HG03097 (cell line): ENCODE results near the gene RGS6.

Experiments
- ATAC-seq: cut with Tn5 transposase; IDR thresholded peaks from one replicate; pipeline ENCODE4 v1.9.1; 2021; ENCODE audit not compliant: unreplicated experiment, low FRiP score

The RGS6 gene

DNA sequence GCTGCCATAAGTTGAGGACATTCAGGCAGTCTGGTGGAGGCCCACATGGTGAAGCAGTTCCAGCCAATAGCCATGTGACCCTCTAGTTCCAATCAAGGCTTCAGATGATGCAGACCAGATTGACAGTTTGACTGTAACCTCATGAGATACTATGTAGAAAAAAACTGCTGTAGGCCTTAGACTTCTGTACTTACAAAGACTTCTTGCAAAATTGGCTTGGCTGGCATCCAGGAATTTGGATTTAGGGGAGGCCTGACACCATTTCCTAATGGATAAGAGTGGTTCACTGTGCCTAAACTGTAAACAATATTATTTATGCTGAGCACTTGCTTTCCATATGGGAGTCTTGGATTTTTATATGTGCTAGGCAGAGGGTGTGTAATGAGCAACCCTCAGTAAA is 76.4 kb downstream of the RGS6 start:
- ATAC-seq = no peak

DNA sequence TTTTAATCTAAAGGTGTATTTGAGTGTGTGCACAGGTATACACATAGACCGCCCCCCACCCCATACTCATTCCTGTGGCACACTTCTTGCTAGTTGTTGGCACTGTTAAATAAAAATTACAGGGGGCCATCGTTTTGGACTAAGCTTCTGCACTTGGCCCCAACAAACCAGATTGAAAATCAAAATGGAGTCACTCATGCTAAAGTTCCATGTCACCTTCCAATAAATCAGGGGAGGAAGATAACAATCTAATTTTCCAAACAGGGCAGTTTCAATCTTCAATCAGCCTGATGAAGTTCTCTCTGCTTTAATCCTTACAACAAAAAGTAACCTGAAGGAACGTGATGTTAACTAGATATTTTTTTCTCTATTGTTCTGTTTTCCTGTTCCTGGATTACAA is 78.2 kb downstream of the RGS6 start:
- ATAC-seq = no peak

- no peak for ATAC-seq
Observed at GRCh38 chr14:72013721-72014345, 81.6 kb downstream of the RGS6 start.

DNA sequence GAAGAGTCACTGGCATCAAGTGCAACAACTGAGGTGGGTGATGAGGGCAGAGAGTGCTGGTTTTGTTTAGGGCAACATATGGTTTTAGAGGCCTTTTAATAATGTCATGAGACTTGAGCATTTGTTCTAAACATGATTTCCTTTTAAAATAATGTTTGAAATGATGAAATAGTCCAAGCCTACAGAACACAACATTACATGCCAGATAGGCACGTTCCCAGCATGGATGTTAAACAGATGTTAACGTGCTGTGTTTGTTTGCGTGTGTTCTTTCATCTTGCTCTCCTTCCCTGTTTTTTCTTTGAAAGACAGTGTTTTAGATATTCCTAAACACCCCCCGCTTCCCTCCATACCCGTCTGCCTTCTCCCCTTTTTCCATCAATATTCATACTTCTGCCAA is 82.3 kb downstream of the RGS6 start:
- no peak for ATAC-seq

GRCh38 chr14:72017290-72017689 is 85.1 kb downstream of the RGS6 start:
- ATAC-seq = no peak

DNA sequence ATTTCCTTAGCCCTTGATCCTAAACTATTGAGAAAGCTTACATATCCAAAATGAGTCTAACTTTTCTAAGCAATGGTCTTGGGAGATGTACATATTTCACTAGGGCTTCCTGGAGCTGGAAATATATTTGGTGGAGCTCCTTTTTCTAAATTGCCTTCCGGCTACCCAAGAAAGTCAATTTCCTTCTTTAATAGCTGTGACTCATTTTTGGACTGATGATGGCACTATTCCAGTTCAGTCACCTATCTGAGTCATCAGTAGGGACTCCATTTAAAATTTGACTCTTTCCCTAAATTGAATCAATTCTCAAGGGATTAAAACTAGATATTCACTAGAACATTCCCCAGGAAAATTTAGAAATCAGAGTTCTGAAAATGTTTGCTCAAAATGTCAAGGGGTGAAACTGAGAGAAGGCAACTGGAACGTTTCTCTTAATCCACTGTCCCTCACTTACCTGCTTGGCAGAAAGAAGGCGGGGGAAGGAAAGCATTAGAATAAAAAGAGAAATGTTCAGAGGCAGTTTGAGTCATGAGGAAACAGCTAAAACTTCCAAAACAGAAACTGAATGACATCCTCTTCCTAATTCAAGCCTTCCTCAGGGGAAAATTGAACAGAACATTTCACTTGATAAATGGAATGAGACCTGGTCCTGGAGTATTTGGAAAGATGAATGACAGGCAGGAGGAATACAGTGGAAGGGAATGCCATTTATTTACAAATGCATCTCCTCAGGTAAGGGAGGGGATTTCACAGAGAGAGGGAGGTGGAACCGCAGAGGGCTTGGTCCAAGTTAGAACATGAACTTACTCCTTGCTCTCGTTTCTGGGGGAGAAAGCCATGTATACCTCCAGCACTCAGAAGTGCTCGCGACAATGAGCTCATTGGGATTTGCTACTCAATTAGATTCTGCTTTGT is 91.2 kb downstream of the RGS6 start:
- ATAC-seq = no peak

DNA sequence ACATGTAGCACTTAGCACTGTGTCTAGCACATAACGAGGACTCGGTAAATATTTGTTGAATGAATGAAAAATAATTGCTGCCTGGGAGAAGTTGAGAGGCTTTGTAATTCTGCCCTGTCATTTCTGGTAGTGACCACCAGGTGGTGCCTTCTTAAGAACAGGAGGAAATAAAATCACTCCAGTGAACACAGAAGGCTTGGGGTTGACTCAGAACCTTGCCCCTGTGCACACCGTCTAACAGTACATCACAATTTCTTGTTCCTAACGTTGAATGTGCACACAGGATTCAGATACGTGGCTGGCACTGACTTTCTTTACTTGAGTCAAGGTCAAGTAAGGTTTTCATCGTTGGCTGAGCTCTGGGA is 91.8 kb downstream of the RGS6 start:
- ATAC-seq = no peak

- no peak for ATAC-seq
Observed at GRCh38 chr14:72024504-72024903, 92.3 kb downstream of the RGS6 start.

GRCh38 chr14:72026536-72026935 is 94.3 kb downstream of the RGS6 start:
- ATAC-seq = no peak

DNA sequence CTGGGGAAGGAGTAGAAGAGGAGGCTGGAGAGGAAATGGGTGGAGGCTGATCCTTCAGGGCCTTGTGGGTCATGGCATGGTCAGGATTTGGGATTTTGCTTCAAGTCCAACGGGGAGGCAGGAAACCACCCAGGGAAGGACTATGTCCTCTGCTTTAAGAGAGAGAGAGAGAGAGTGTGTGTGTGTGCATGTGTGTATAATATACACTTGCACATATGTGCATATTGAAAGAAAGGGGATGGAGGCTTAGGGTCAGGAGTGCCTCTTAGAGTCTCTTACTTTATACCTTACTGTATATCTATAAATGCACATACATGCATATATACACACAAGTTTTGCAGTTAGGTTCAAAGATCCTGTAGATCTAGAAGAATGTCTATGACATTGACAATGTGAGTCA is 94.8 kb downstream of the RGS6 start:
- no peak for ATAC-seq

GRCh38 chr14:72033365-72033764 is 101.1 kb downstream of the RGS6 start:
- ATAC-seq = no peak

GRCh38 chr14:72040528-72040927 is 108.3 kb downstream of the RGS6 start:
- ATAC-seq = no peak

GRCh38 chr14:72045271-72045670 is 113.0 kb downstream of the RGS6 start:
- no peak for ATAC-seq

GRCh38 chr14:72045885-72046284 is 113.7 kb downstream of the RGS6 start:
- no peak for ATAC-seq

- no peak for ATAC-seq
Observed at GRCh38 chr14:72049462-72049861, 117.2 kb downstream of the RGS6 start.

DNA sequence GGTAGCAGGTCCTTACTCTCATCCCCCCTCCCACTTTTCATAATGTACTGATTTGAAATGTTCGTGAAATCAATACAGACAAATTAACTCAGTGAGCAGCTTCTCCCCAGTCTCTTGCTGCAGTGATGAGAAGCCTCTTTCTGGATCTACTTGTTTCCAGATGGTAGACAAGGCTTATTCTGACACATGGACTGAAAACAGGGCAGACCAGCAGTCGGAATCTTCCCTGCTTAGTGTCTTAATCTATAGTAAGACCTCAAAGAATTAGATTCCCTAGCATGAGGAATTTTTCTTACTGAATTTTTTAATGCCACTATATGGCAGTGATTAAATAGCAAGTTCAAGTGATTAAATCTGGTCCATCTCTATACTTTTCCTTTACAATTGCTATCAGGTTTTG is 120.1 kb downstream of the RGS6 start:
- no peak for ATAC-seq

- no peak for ATAC-seq
Observed at GRCh38 chr14:72053651-72054050, 121.4 kb downstream of the RGS6 start.

GRCh38 chr14:72054911-72055310 is 122.7 kb downstream of the RGS6 start:
- no peak for ATAC-seq

DNA sequence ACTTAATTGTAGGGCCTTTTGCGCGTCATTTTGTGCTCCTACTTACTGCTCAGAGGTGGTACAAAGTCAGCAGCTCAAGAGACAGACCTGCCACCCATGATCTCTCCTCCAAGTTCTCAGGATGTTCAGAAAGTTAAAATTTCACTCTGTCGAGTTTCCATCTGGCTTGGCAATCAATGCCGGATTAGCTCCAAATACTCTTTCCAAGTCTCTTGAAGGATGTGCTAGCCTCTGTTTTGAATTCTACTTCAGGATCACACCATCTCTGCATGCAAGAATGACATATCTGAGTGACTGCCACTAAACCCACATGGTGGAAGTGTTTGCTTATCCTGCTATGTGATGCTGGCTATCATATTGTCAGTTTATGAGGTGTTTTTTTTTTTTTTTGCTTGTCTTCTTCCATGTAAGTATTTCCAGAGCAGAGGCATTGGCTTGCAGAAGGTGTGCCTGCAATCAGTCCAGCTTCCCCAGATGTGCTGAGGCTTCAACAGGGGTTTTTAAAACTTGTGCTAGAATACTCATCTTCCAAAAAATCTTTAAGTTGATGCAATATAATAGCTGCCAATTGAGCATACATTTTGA is 125.6 kb downstream of the RGS6 start:
- no peak for ATAC-seq

GRCh38 chr14:72060460-72060859 is 128.2 kb downstream of the RGS6 start:
- ATAC-seq = no peak

GRCh38 chr14:72060917-72061316 is 128.7 kb downstream of the RGS6 start:
- ATAC-seq = no peak

DNA sequence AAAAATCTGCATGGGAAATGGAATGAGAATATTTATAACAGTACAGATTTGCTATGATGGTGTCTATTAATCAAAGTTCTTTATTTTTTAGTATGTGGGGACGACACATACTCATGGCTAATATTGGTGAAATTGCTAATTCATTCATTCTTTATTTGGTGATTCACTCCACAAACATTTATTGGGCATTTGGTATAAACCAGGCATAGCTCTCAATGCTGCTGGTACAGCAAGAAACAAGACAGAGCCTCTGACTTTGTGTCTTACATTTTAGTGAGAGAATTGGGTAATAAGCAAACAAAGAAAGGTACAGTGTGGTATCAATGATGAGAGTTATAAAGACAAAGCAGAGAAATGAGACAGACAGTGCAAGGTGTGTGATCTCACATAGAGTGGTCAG is 129.5 kb downstream of the RGS6 start:
- ATAC-seq = no peak
